ENCODE measurements around the gene HOXC13. TPM values are rescaled to one million over a fixed set of nuclear protein-coding genes. Genes with fewer than 3 reads are reported as not detected.

The HOXC13 gene
- not detected for polyA plus RNA-seq (2012; ENCODE audit: insufficient read length, low read depth)

- TF ChIP-seq FOXP2 (optimal IDR thresholded peaks at IDR 0.05; ENCODE audit: borderline replicate concordance, extremely low read depth, extremely low read length, insufficient read depth) (no peak), POLR2AphosphoS5 (IDR thresholded peaks at IDR 0.05; ENCODE audit: low read depth, low read length) (no peak), TAF1 (IDR thresholded peaks at IDR 0.05; ENCODE audit: borderline replicate concordance, insufficient read depth, low read length) (no peak), SIN3A (IDR thresholded peaks at IDR 0.05; ENCODE audit: borderline replicate concordance, insufficient read depth, low read length) (no peak), REST (IDR thresholded peaks at IDR 0.05; ENCODE audit: insufficient read depth in 1 of 2, low read depth in 2 of 2, low read length in 2 of 2) (no peak)
These were observed at the start of gene HOXC13 for GRCh38 chr12:53938326-53939140. TSS of gene HOXC13 (plus strand) at chr12:53938831. CDS start at chr12:53938907, 76 bp downstream.

GRCh38 chr12:53890081-53890480 lies 48.5 kb upstream of the HOXC13 start:
- no peak for TF ChIP-seq SIN3A (IDR thresholded peaks at IDR 0.05; ENCODE audit: borderline replicate concordance, insufficient read depth, low read length)
- TF ChIP-seq POLR2AphosphoS5 (IDR thresholded peaks at IDR 0.05; ENCODE audit: low read depth, low read length) = no peak

GRCh38 chr12:53892762-53893395 lies 45.8 kb upstream of the HOXC13 start:
- TF ChIP-seq REST (IDR thresholded peaks at IDR 0.05; ENCODE audit: insufficient read depth in 1 of 2, low read depth in 2 of 2, low read length in 2 of 2) (no peak), FOXP2 (optimal IDR thresholded peaks at IDR 0.05; ENCODE audit: borderline replicate concordance, extremely low read depth, extremely low read length, insufficient read depth) (no peak), TAF1 (IDR thresholded peaks at IDR 0.05; ENCODE audit: borderline replicate concordance, insufficient read depth, low read length) (no peak), POLR2AphosphoS5 (IDR thresholded peaks at IDR 0.05; ENCODE audit: low read depth, low read length) (no peak), SIN3A (IDR thresholded peaks at IDR 0.05; ENCODE audit: borderline replicate concordance, insufficient read depth, low read length) (no peak)

GRCh38 chr12:53899230-53899629 lies 39.4 kb upstream of the HOXC13 start:
- TF ChIP-seq TAF1 (IDR thresholded peaks at IDR 0.05; ENCODE audit: borderline replicate concordance, insufficient read depth, low read length) (no peak), REST (IDR thresholded peaks at IDR 0.05; ENCODE audit: insufficient read depth in 1 of 2, low read depth in 2 of 2, low read length in 2 of 2) (no peak), FOXP2 (optimal IDR thresholded peaks at IDR 0.05; ENCODE audit: borderline replicate concordance, extremely low read depth, extremely low read length, insufficient read depth) (no peak)

- TF ChIP-seq SIN3A (IDR thresholded peaks at IDR 0.05; ENCODE audit: borderline replicate concordance, insufficient read depth, low read length) (no peak), POLR2AphosphoS5 (IDR thresholded peaks at IDR 0.05; ENCODE audit: low read depth, low read length) (no peak), FOXP2 (optimal IDR thresholded peaks at IDR 0.05; ENCODE audit: borderline replicate concordance, extremely low read depth, extremely low read length, insufficient read depth) (no peak)
These were observed 31.5 kb upstream of the HOXC13 start for GRCh38 chr12:53907103-53907502.

Data from PFSK-1 (cell line).